MM.1S (cell line): ENCODE results near the gene MTMR2.
"Not testable (repeated sequence)": the region's sequence is repeated elsewhere in the genome, so short reads cannot be mapped to it uniquely, and the experiment has no call there.

Experiments used
- DNase-seq: peaks from one replicate; pipeline ENCODE4 v3.0.0-alpha.2; 2015
- H2AFZ ChIP-seq: fragments of 300-600 bp; sonication (generic); 2 replicates; pipeline ENCODE4 v1.6.0; 2016; ENCODE audit warnings: antibody characterized with exemption, low read length
- H3F3A ChIP-seq: fragments of 300-600 bp; sonication (generic); 2 replicates; pipeline ENCODE4 v1.6.1; 2016; ENCODE audit warnings: mild to moderate bottlenecking, antibody characterized with exemption, low read length, moderate library complexity, mixed read lengths; ENCODE audit not compliant: insufficient read depth
- H3K27ac ChIP-seq: fragments of 300-600 bp; sonication (generic); 2 replicates; pipeline ENCODE4 v1.5.1; 2016; ENCODE audit warnings: mild to moderate bottlenecking, low read length
- H3K27me3 ChIP-seq: fragments of 300-600 bp; sonication (generic); replicated peaks from 2 replicates; pipeline ENCODE4 v1.6.0; 2016; ENCODE audit warnings: low read length; ENCODE audit not compliant: insufficient read depth
- H3K36me3 ChIP-seq: fragments of 300-600 bp; sonication (generic); replicated peaks from 2 replicates; pipeline ENCODE4 v1.6.1; 2016; ENCODE audit warnings: mild to moderate bottlenecking, low read length, mixed read lengths; ENCODE audit not compliant: insufficient read depth
- H3K4me1 ChIP-seq: fragments of 300-600 bp; sonication (generic); 2 replicates; pipeline ENCODE4 v1.6.1; 2016; ENCODE audit warnings: low read length, mixed read lengths
- H3K4me2 ChIP-seq: fragments of 300-600 bp; sonication (generic); 2 replicates; pipeline ENCODE4 v1.6.0; 2016; ENCODE audit warnings: low read depth, low read length
- H3K4me3 ChIP-seq: fragments of 300-600 bp; sonication (generic); 2 replicates; pipeline ENCODE4 v1.5.1; 2016; ENCODE audit warnings: low read length, mixed read lengths
- H3K79me2 ChIP-seq: fragments of 300-600 bp; sonication (generic); 2 replicates; pipeline ENCODE4 v1.6.1; 2016; ENCODE audit warnings: mixed run types, low read length, mixed read lengths
- H3K9ac ChIP-seq: fragments of 300-600 bp; sonication (generic); 2 replicates; pipeline ENCODE4 v1.6.1; 2016; ENCODE audit warnings: low read length, mixed read lengths
- H3K9me2 ChIP-seq: fragments of 300-600 bp; sonication (generic); replicated peaks from 2 replicates; pipeline ENCODE4 v1.6.1; 2016; ENCODE audit warnings: mild to moderate bottlenecking, low read length, mixed read lengths; ENCODE audit not compliant: insufficient read depth
- H3K9me3 ChIP-seq: fragments of 300-600 bp; sonication (generic); replicated peaks from 2 replicates; pipeline ENCODE4 v1.6.1; 2016; ENCODE audit warnings: mild to moderate bottlenecking, low read length, mixed read lengths; ENCODE audit not compliant: insufficient read depth
- H4K20me1 ChIP-seq: fragments of 300-600 bp; sonication (generic); 2 replicates; pipeline ENCODE4 v1.6.1; 2016; ENCODE audit warnings: mild to moderate bottlenecking, low read length, moderate library complexity, mixed read lengths; ENCODE audit not compliant: insufficient read depth
- EZH2 ChIP-seq: fragments of 300-600 bp; sonication (generic); optimal IDR thresholded peaks from 2 replicates; pipeline ENCODE3; 2017; ENCODE audit warnings: low read depth, mild to moderate bottlenecking, antibody characterized with exemption, low read length, mixed read lengths
- EZH2phosphoT487 ChIP-seq: fragments of 300-600 bp; sonication (generic); IDR thresholded peaks from 2 replicates; pipeline ENCODE4 v1.6.1; 2018; ENCODE audit warnings: antibody characterized with exemption, low read length
- TF ChIP-seq, protein P1 (sequence below): fragments of 300-600 bp; sonication (generic); IDR thresholded peaks from 2 replicates; pipeline ENCODE4 v1.5.1; 2016; ENCODE audit warnings: antibody characterized with exemption, low read length, mixed read lengths

MTMR2 gene

DNA sequence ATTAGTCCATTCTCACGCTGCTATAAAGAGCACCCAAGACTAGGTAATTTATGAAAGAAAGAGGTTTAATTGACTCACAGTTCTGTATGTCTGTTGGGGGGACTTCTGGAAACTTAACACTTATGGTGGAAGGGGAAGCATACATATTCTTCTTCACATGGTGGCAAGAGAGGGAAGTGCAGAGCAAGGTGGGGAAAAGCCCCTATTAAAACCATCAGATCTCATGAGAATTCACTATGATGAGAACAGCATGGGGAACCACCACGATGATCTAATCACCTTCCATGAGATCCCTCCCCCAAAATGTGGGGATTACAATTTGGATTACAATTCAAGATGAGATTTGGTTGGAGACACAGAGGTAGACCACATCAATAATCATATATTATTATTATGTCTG lies 107.9 kb downstream of the MTMR2 start:
- no peak overlapping the region for H3K4me3 ChIP-seq
- no peak overlapping the region for H3K9ac ChIP-seq
- H3K4me1 ChIP-seq, result no peaks in the 10 kb centered on the region
- H3K79me2 ChIP-seq, result no peaks in the 10 kb centered on the region
- H3F3A ChIP-seq, result no peaks in the 10 kb centered on the region; the same call in 1 of the 2 replicates
- no peak overlapping the region for H3K27ac ChIP-seq
- TF ChIP-seq EZH2, result no peak
- TF ChIP-seq EZH2phosphoT487, result no peak
- TF ChIP-seq, protein P1, sequence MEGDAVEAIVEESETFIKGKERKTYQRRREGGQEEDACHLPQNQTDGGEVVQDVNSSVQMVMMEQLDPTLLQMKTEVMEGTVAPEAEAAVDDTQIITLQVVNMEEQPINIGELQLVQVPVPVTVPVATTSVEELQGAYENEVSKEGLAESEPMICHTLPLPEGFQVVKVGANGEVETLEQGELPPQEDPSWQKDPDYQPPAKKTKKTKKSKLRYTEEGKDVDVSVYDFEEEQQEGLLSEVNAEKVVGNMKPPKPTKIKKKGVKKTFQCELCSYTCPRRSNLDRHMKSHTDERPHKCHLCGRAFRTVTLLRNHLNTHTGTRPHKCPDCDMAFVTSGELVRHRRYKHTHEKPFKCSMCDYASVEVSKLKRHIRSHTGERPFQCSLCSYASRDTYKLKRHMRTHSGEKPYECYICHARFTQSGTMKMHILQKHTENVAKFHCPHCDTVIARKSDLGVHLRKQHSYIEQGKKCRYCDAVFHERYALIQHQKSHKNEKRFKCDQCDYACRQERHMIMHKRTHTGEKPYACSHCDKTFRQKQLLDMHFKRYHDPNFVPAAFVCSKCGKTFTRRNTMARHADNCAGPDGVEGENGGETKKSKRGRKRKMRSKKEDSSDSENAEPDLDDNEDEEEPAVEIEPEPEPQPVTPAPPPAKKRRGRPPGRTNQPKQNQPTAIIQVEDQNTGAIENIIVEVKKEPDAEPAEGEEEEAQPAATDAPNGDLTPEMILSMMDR, result no peak
- no peak overlapping the region for H2AFZ ChIP-seq
- no peak overlapping the region for H3K4me2 ChIP-seq
- DNase-seq, result no peak
- no peaks in the 10 kb centered on the region for H4K20me1 ChIP-seq
- no peaks in the 10 kb centered on the region for H3K27me3 ChIP-seq
- no peaks in the 10 kb centered on the region for H3K9me2 ChIP-seq
- H3K9me3 ChIP-seq, result no peaks in the 10 kb centered on the region
- no peaks in the 10 kb centered on the region; the same call in 1 of the 2 replicates for H3K36me3 ChIP-seq

DNA sequence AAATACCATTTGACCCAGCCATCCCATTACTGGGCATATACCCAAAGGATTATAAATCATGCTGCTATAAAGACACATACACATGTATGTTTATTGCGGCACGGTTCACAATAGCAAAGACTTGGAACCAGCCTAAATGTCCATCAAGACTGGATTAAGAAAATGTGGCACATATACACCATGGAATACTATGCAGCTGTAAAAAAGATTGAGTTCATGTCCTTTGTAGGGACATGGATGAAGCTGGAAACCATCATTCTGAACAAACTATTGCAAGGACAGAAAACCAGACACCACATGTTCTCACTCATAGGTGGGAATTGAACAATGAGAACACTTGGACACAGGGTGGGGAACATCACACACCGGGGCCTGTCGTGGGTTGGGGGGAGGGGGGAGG lies 112.9 kb downstream of the MTMR2 start:
- not testable (repeated sequence) for H3F3A ChIP-seq, H3K4me1 ChIP-seq, H3K27me3 ChIP-seq, H3K9me3 ChIP-seq, H3K9me2 ChIP-seq, DNase-seq, H3K36me3 ChIP-seq, H3K4me2 ChIP-seq, H2AFZ ChIP-seq, H3K79me2 ChIP-seq, H3K9ac ChIP-seq, H4K20me1 ChIP-seq, H3K4me3 ChIP-seq, H3K27ac ChIP-seq

DNA sequence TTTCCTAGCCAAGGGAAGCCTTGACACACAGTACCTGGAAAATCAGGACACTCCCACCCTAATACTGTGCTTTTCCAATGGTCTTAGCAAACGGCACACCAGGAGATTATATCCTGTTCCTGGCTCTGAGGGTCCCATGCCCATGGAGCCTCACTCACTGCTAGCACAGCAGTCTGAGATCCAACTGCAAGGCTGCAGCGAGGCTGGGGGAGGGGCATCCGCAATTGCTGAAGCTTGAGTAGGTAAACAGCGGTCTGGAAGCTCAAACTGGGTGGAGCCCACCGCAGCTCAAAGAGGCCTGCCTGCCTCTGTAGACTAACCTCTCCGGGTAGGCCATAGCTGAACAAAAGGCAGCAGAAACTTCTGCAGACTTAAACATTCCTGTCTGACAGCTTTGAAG lies 117.4 kb downstream of the MTMR2 start:
- H4K20me1 ChIP-seq, H3F3A ChIP-seq, H3K36me3 ChIP-seq: not testable (repeated sequence)

DNA sequence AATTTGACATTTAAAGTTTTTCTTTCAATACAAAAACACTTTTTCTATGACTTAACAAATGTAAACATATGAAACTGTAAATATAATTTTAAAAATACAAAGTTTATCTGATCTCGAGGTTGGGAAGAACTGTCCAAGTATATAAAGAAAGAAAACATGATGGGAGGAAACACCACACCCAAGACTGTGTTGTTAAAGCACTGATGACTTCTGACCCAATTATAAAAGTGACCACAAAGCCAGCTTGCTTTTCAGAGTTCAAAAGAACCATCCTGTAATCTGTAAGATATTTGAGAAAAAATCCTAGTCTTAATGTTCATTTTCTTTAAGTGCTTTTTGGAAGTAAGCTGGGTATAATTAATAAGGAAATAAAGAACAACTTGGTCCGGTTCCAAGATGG lies 118.0 kb downstream of the MTMR2 start:
- H3K4me1 ChIP-seq, result no peaks in the 10 kb centered on the region
- H3K4me2 ChIP-seq, result no peak overlapping the region
- H3K4me3 ChIP-seq, result no peak overlapping the region
- no peaks in the 10 kb centered on the region for H3F3A ChIP-seq
- no peaks in the 10 kb centered on the region for H3K9me2 ChIP-seq
- DNase-seq, result no peak
- H3K27me3 ChIP-seq, result no peaks in the 10 kb centered on the region
- H3K9ac ChIP-seq, result no peak overlapping the region
- no peaks in the 10 kb centered on the region for H3K79me2 ChIP-seq
- H3K36me3 ChIP-seq, result no peaks in the 10 kb centered on the region
- no peak for TF ChIP-seq EZH2phosphoT487
- no peak overlapping the region for H3K27ac ChIP-seq
- no peaks in the 10 kb centered on the region for H3K9me3 ChIP-seq
- no peaks in the 10 kb centered on the region for H4K20me1 ChIP-seq
- no peak overlapping the region for H2AFZ ChIP-seq

More for the DNA sequence above, 117.4 kb downstream of the MTMR2 start:
- not testable (repeated sequence) for H2AFZ ChIP-seq, H3K4me1 ChIP-seq, H3K9ac ChIP-seq, H3K4me2 ChIP-seq, H3K27me3 ChIP-seq, DNase-seq, H3K9me3 ChIP-seq, H3K9me2 ChIP-seq, H3K79me2 ChIP-seq, H3K27ac ChIP-seq, H3K4me3 ChIP-seq

DNA sequence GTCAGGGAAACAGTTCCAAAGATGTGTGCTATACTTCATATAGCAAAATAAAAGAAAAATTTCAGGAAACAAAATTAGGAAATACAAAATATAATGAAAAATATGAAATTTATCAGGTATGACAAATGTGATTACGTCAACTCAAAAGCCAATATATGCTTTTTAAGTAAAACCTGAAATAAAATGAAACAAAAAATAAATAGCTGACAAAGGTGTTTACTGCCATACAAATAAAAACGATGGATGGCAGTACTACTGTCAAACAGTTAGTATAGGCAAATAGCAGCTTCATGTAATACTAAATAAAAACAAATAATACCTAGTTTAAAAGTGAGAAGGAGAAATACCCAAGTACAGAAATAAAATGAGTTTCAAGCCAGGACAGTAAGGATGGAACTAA lies 119.9 kb downstream of the MTMR2 start:
- no peak overlapping the region for H3K9ac ChIP-seq
- no peaks in the 10 kb centered on the region for H3K4me1 ChIP-seq
- H3F3A ChIP-seq, result no peaks in the 10 kb centered on the region
- H3K9me3 ChIP-seq, result no peaks in the 10 kb centered on the region
- no peak overlapping the region for H3K27ac ChIP-seq
- no peaks in the 10 kb centered on the region for H3K9me2 ChIP-seq
- no peak for TF ChIP-seq EZH2phosphoT487
- TF ChIP-seq EZH2, result no peak
- TF ChIP-seq, protein P1, result no peak
- H2AFZ ChIP-seq, result no peak overlapping the region
- no peak overlapping the region for H3K4me3 ChIP-seq
- H3K79me2 ChIP-seq, result no peaks in the 10 kb centered on the region
- H3K4me2 ChIP-seq, result no peak overlapping the region
- H4K20me1 ChIP-seq, result no peaks in the 10 kb centered on the region
- no peaks in the 10 kb centered on the region; the same call in 1 of the 2 replicates for H3K36me3 ChIP-seq
- no peak for DNase-seq
- H3K27me3 ChIP-seq, result no peaks in the 10 kb centered on the region
